Stimulated activated CD8-positive, alpha-beta memory T cell treated with anti-CD3 and anti-CD28 coated beads, Interleukin-7, amount 100 ng/mL, for 24 hours (primary cell): ENCODE data around the gene TRIM60.
"Not testable (repeated sequence)": the region's sequence is repeated elsewhere in the genome, so short reads cannot be mapped to it uniquely, and the experiment has no call there.

Experiments
- DNase-seq: peaks from one replicate; pipeline ENCODE4 v3.0.0-alpha.2; 2020; ENCODE audit warnings: low read depth

TRIM60 gene

DNA sequence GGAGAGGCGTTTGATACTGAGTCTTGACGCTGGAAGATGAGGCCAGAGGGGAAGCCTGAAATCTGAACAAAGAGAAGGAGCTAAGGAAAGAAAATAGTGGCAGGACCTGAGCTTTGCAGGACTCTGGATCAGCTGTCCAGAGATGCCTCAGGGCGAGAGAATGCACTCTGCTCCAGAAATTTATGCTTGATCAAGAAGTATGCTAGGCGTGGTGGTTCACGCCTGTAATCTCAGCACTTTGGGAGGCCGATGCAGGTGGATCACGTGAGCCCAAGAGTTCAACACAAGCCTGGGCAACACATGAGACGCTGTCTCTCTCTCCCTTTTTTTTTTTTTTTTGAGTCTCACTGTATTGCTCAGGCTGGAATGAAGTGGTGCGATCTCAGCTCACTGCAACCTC is 23.8 kb downstream of the TRIM60 start:
- DNase-seq = no peak

DNA sequence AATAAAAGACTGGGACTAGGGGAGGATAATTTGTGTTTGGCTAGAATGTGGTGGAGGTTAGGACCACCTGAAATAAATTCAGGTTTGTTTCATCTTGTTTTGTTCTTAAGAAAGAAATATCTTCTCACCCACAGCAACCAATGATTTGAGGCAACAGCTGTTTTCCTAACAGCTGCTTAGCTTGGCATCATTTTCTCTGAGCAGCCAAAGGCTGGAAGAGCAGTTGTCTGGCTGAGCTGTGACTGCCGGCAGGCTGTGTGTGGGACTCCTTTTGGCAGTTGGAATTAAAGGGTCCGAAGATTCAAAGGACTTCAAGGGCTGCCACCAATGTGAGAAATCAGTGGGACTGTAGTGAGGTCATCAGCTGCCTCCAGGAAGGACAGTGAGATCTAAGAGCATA is 26.9 kb downstream of the TRIM60 start:
- no peak for DNase-seq

GRCh38 chr4:165059386-165059785 is 27.6 kb downstream of the TRIM60 start:
- no peak for DNase-seq

- DNase-seq = no peak
These were observed 29.1 kb downstream of the TRIM60 start for GRCh38 chr4:165060938-165061337.

DNA sequence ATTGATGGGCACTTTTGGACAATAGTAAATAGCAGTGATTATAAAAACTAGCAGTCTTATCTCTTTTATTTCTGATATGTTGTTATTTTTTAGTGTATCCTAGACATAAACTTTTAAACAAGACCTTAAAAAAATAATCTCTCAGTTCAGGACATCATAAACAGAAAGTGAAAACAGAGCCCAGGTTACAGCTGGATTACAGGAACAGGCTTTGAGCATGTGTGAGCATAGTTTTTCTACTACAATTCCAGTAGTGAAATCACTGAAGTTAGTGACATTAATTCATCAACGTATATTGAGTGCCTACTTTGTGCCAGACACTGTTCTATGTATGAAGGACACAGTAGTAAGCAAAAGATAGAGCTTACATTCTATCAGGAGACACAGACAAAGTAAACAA is 38.8 kb downstream of the TRIM60 start:
- DNase-seq = no peak

DNA sequence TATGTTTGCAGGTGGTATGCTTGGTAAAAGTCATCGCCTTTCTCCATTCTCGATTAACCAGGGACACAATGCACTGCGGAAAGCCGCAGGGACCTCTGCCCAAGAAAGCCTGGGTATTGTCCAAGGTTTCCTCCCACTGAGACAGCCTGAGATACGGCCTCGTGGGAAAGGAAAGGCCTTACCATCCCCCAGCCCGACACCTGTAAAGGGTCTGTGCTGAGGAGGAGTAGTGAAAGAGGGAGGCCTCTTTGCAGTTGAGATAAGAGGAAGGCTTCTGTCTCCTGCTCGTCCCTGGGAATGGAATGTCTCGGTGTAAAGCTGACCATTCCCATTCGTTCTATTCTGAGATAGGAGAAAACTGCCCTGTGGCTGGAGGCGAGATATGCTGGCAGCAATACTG is 41.5 kb downstream of the TRIM60 start:
- DNase-seq = not testable (repeated sequence)

GRCh38 chr4:165077034-165077578 is 45.3 kb downstream of the TRIM60 start:
- DNase-seq = no peak

- DNase-seq = no peak
These were observed 47.7 kb downstream of the TRIM60 start for GRCh38 chr4:165079476-165079875.

- not testable (repeated sequence) for DNase-seq
These were observed 53.0 kb downstream of the TRIM60 start for GRCh38 chr4:165084787-165085186.

- no peak for DNase-seq
These were observed 54.1 kb downstream of the TRIM60 start for GRCh38 chr4:165085946-165086345.

DNA sequence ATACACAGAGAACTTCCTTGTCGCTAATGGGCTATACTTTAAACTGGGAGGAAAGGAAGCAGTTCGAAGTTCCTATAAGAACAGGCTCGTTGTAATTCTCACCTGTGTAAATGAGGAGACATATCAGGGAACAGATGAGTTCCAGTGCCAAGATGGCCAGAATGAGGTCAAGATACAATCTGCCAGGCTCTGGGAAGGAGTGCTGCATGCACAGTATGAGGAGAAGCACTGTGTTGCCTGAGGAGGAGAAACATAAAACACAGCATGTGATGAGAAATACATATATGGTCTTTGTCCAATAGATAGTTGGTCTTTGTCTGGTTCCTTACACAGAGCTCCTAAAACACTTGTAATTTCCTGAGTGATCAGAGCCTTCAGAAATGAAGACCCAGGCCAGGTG is 56.6 kb downstream of the TRIM60 start:
- no peak for DNase-seq
